ENCODE measurements around the gene PXDC1.
"Not testable (repeated sequence)": the region's sequence is repeated elsewhere in the genome, so short reads cannot be mapped to it uniquely, and the experiment has no call there.

PXDC1 gene

GRCh38 chr6:3731700-3732099 lies 19.8 kb downstream of the PXDC1 start:
- no peak for DNase-seq (ENCODE audit: low read depth)

GRCh38 chr6:3729603-3730344 lies 21.7 kb downstream of the PXDC1 start:
- DNase-seq (ENCODE audit: low read depth), result no peak

GRCh38 chr6:3727593-3728108 lies 23.9 kb downstream of the PXDC1 start:
- DNase-seq (ENCODE audit: low read depth), result no peak

- DNase-seq (ENCODE audit: low read depth), result no peak
Measured at GRCh38 chr6:3727036-3727435, 24.5 kb downstream of the PXDC1 start.

GRCh38 chr6:3726421-3726820 lies 25.1 kb downstream of the PXDC1 start:
- no peak for DNase-seq (ENCODE audit: low read depth)

GRCh38 chr6:3725145-3726047 lies 26.1 kb downstream of the PXDC1 start:
- DNase-seq (ENCODE audit: low read depth), result no peak

GRCh38 chr6:3724451-3725144 lies 26.9 kb downstream of the PXDC1 start:
- no peak for DNase-seq (ENCODE audit: low read depth)

GRCh38 chr6:3723966-3724365 lies 27.5 kb downstream of the PXDC1 start:
- no peak for DNase-seq (ENCODE audit: low read depth)

- DNase-seq (ENCODE audit: low read depth), result no peak
Measured at GRCh38 chr6:3723251-3723650, 28.3 kb downstream of the PXDC1 start.

- DNase-seq (ENCODE audit: low read depth), result no peak
Measured at GRCh38 chr6:3722785-3723184, 28.7 kb downstream of the PXDC1 start.

GRCh38 chr6:3721810-3722621 lies 29.5 kb downstream of the PXDC1 start:
- DNase-seq (ENCODE audit: low read depth), result no peak

GRCh38 chr6:3720770-3721169 lies 30.7 kb downstream of the PXDC1 start:
- not testable (repeated sequence) for DNase-seq (ENCODE audit: low read depth)

- DNase-seq (ENCODE audit: low read depth), result no peak
Measured at GRCh38 chr6:3719462-3720308, 31.8 kb downstream of the PXDC1 start.

- DNase-seq (ENCODE audit: low read depth), result no peak
Measured at GRCh38 chr6:3718407-3718806, 33.1 kb downstream of the PXDC1 start.

GRCh38 chr6:3715285-3715684 lies 36.2 kb downstream of the PXDC1 start:
- DNase-seq (ENCODE audit: low read depth), result no peak

GRCh38 chr6:3714768-3715167 lies 36.7 kb downstream of the PXDC1 start:
- DNase-seq (ENCODE audit: low read depth), result no peak

GRCh38 chr6:3714111-3714510 lies 37.4 kb downstream of the PXDC1 start:
- no peak for DNase-seq (ENCODE audit: low read depth)

- no peak for DNase-seq (ENCODE audit: low read depth)
Measured at GRCh38 chr6:3712827-3713665, 38.5 kb downstream of the PXDC1 start.

GRCh38 chr6:3711776-3712175 lies 39.7 kb downstream of the PXDC1 start:
- no peak for DNase-seq (ENCODE audit: low read depth)

- DNase-seq (ENCODE audit: low read depth), result no peak
Measured at GRCh38 chr6:3710403-3710802, 41.1 kb downstream of the PXDC1 start.

All from activated gamma-delta T cell treated with anti-CD3 and anti-CD28 coated beads, Interleukin-2, amount 50 U/mL, for 16 hours (primary cell).